Thyroid gland (tissue), 4 donors: Measurements from ENCODE around the gene ARL8B. TPM values are rescaled to one million over a fixed set of nuclear protein-coding genes. Genes with fewer than 3 reads are reported as not detected.

Experiments used
- DNase-seq, 2 donors: peaks; one replicate each; pipeline ENCODE4 v3.0.0-alpha.2; 2019
- H3K27ac ChIP-seq, 3 donors: fragments of 200-600 bp; sonication (generic); 1 replicate in 2 of 3; 2 replicates in 1 of 3; pipeline ENCODE4 v1.5.1; 2016 to 2019; ENCODE audit warnings: mild to moderate bottlenecking in 1 of 3, moderate library complexity in 1 of 3
- H3K27me3 ChIP-seq: fragments of 200-600 bp; sonication (generic); one replicate; pipeline ENCODE4 v1.5.1; 2019
- H3K36me3 ChIP-seq, 2 donors: fragments of 200-600 bp; sonication (generic); one replicate each; pipeline ENCODE4 v1.5.1; 2016 to 2019
- H3K4me1 ChIP-seq, 2 donors: fragments of 200-600 bp; sonication (generic); one replicate each; pipeline ENCODE4 v1.5.1; 2017 to 2019
- H3K4me3 ChIP-seq, 3 donors: fragments of 200-600 bp; sonication (generic); replicated peaks in 1 of 3; 1 replicate in 2 of 3; 2 replicates in 1 of 3; pipeline ENCODE4 v1.5.1; 2016; ENCODE audit warnings: mild to moderate bottlenecking in 1 of 3
- H3K9me3 ChIP-seq: fragments of 200-600 bp; sonication (generic); one replicate; pipeline ENCODE4 v1.5.1; 2017
- POLR2A ChIP-seq, 2 donors: fragments of 450-650 bp; IDR thresholded peaks; one replicate each; pipeline ENCODE4 v1.6.1; 2017; ENCODE audit warnings: antibody characterized with exemption in 2 of 2, mild to moderate bottlenecking in 2 of 2, moderate library complexity in 1 of 2
- WGBS, 2 donors: methylation state at CpG; one replicate each; pipeline ENCODE4 v1.1.5; 2017; 5-methylcytosine and 5-hydroxymethylcytosine counted together
- intact Hi-C: fragments of 100-400 bp; cut with DNase I; formaldehyde crosslinking; loops from one replicate; pipeline ENCODE4 v1.15.1; 2023
- total RNA-seq, 4 donors: library from RNA; depleted of rRNA; stranded (reverse); fragments of >200 nt; gene quantifications; one replicate each; pipeline ENCODE4 v1.2.3, GENCODE V29; 2016
- TF ChIP-seq, protein P1 (sequence below), 6 experiments: fragments of 200-600 bp in 3 of 6; fragments of 450-650 bp in 3 of 6; sonication (generic) in 3 of 6; IDR thresholded peaks; one replicate each; pipeline ENCODE4 v1.5.1; 2016 to 2019; ENCODE audit warnings: antibody characterized with exemption in 6 of 6, mild to moderate bottlenecking in 2 of 6, inconsistent platforms in 1 of 6, moderate library complexity in 1 of 6

The ARL8B gene
- total RNA-seq, 4 donors from 2014 or later: 51.2 to 75.9 (median 65.3) TPM

DNA sequence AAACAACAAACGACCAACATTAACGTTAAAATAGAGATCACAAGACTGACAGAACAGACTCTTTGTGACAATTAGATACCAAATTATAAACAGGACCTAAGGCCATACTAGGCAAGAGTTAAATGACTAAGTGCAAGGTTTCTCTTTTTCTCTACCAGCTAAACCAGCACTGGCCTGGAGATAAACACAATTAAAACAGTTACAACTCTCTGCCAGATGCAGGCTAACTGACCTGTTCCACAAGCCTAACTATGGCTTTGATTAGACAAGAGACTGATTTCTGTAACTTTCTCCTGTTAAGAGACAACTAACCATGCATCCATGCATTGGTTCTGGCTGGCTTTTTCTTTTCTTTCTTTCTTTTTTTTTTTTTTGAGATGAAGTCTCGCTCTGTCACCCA lies 1.6 kb upstream of the ARL8B start:
- TF ChIP-seq, protein P1, sequence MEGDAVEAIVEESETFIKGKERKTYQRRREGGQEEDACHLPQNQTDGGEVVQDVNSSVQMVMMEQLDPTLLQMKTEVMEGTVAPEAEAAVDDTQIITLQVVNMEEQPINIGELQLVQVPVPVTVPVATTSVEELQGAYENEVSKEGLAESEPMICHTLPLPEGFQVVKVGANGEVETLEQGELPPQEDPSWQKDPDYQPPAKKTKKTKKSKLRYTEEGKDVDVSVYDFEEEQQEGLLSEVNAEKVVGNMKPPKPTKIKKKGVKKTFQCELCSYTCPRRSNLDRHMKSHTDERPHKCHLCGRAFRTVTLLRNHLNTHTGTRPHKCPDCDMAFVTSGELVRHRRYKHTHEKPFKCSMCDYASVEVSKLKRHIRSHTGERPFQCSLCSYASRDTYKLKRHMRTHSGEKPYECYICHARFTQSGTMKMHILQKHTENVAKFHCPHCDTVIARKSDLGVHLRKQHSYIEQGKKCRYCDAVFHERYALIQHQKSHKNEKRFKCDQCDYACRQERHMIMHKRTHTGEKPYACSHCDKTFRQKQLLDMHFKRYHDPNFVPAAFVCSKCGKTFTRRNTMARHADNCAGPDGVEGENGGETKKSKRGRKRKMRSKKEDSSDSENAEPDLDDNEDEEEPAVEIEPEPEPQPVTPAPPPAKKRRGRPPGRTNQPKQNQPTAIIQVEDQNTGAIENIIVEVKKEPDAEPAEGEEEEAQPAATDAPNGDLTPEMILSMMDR (IDR thresholded peaks at IDR 0.05): no peak
- TF ChIP-seq POLR2A (IDR thresholded peaks at IDR 0.05): no peak
- intact Hi-C loops: loop anchor here (5.0 kb wide), 2 partner anchors 67 to 408 kb away; partner anchors contain the start of gene EDEM1

DNA sequence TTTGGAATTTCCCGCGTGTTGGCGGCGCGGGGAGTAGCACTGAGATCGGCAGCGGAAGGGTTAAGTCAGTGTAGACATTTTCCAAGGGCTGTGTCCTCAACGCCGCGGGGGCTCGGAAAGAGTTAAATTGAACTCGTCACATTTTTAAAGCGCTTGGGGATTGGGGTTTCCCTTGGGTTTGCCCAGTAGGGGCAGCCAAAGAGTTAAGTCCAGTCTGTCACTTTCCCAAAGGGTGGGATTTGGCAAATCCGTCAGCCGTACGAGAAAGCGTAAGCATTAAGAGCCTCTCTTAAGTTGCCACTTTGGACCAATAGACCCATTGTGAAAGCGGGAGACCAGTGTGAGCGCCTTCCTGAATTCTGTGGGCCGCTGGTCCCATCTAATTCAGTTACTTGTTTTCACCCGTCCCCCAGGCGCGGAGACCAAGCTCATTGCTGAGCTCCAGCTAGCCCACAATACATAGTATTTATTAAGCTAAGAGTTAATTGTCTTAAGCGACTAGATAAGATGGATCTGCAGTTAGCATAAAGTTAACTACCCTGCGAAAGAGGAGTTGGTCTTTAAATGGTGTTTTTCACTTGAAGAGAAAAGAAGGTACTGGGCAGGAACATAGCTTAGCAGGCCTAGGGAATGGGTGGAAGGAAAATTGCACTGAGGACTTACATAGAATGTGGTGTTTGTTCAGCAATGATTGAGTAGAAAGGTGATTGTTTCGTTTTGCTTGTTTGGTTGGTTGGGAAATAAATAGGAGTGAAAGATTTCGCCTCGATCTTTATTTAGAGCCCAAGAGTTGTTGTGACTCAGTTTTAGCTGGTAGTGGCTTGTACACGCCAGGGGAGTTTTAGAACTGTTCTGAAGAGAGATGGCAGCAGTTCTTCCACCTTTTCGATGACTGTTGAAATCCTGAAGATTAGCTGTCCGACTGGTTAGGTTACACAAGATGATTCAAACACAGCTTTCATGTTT lies 932 bp downstream of the ARL8B start:
- Histone ChIP-seq H3K27me3 (no peaks in the 10 kb centered on the region), H3K27ac (peak overlapping the region; percentile 86 to 92 (median 87)), H3K4me1 (peaks cover 19 to 20% of the 10 kb centered on the region in 2 donors), H3K36me3 (no peaks in the 10 kb centered on the region), H3K4me3 (peak overlapping the region; percentile 82 to 93 (median 84)), H3K9me3 (no peaks in the 10 kb centered on the region)
- intact Hi-C loops: loop anchor here (5.0 kb wide), 2 partner anchors 64 to 411 kb away; partner anchors contain the start of gene EDEM1
- 2 to 3% methylated on average over 31 of the region's 31 CpGs for WGBS, 2 donors
- peak; percentile 63 to 74 for DNase-seq
- TF ChIP-seq, protein P1 (IDR thresholded peaks at IDR 0.05): no peak
- TF ChIP-seq POLR2A (IDR thresholded peaks at IDR 0.05): peak in 1 of 2 donors; percentile 56

More for the DNA sequence above, 1.6 kb upstream of the ARL8B start:
- Histone ChIP-seq H3K27ac (no peak overlapping the region), H3K27me3 (no peaks in the 10 kb centered on the region), H3K9me3 (no peaks in the 10 kb centered on the region), H3K4me1 (peaks cover 6 to 17% of the 10 kb centered on the region in 2 donors), H3K36me3 (no peaks in the 10 kb centered on the region), H3K4me3 (no peak overlapping the region)
- 81 to 91% methylated on average over 3 of the region's 3 CpGs for WGBS, 2 donors
- DNase-seq: no peak

DNA sequence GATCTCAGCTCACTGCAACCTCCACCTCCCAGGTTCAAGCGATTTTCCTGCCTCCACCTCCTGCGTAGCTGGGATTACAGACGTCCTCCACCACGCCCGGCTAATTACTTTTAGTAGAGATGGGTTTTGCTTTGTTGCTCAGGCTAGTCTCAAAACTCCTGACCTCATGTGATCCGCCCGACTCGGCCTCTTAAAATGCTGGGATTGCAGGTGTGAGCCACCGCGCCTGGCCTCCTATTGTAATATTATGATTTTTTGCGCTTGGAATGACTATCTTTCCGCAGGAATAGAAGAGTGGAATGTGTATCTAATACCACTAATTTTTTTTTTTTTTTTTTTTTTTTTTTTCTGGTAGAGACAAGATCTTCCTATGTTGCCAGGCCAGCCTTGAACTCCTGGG lies 1.8 kb downstream of the ARL8B start:
- Histone ChIP-seq H3K36me3 (no peaks in the 10 kb centered on the region), H3K9me3 (no peaks in the 10 kb centered on the region), H3K4me3 (peak overlapping the region in 1 of 3 donors; percentile 84), H3K27me3 (no peaks in the 10 kb centered on the region), H3K4me1 (peaks cover 19 to 20% of the 10 kb centered on the region in 2 donors), H3K27ac (peak overlapping the region; percentile 38 to 92 (median 87))
- intact Hi-C loops: loop anchor here (5.0 kb wide), 2 partner anchors 63 to 412 kb away; partner anchors contain the start of gene EDEM1
- TF ChIP-seq, protein P1 (IDR thresholded peaks at IDR 0.05): no peak
- TF ChIP-seq POLR2A (IDR thresholded peaks at IDR 0.05): no peak
- WGBS, 2 donors: 71 to 80% methylated on average over 12 of the region's 12 CpGs
- peak; percentile 9 to 11 for DNase-seq

DNA sequence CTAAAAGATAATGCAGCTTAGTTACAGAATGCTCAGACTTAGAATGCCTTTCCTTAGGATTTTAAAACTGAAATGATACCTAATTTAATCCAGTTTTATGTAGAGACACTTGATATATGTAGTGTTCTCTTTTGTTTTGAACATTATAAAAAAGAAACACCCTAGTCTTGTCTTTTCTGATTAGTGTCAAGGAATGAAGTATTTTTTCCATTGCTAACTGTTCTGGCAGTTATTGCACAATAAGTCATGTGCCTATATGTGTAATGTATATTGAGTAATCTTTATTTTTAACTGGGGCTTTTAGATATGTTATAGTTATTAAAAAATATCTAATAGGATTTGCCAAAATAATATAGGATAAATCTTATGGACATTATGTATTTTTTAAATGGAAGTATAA lies 4.5 kb downstream of the ARL8B start:
- Histone ChIP-seq H3K27me3 (no peaks in the 10 kb centered on the region), H3K27ac (no peak overlapping the region), H3K4me3 (no peak overlapping the region), H3K36me3 (no peaks in the 10 kb centered on the region), H3K4me1 (peaks cover 20 to 24% of the 10 kb centered on the region in 2 donors), H3K9me3 (no peaks in the 10 kb centered on the region)
- DNase-seq: no peak
- TF ChIP-seq, protein P1 (IDR thresholded peaks at IDR 0.05): no peak
- TF ChIP-seq POLR2A (IDR thresholded peaks at IDR 0.05): no peak
- intact Hi-C loops: no loop called here

DNA sequence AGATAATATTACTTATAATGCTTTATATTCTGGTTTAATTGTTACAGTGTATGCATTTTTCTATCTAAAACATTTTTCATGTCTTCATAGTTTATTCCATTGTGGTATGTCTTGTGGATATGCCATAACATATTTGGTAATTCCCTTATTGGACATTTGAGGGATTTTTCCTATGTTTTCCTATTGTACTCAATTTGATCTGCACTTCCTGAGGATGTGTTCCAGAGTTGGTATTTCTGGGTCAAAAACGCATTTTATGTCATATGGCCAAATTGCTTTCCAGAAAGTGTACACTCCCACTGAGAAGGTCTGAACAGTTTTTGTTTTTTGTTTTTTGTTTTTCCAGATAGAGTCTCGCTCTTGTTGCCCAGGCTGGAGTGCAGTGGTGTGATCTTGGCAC lies 6.8 kb downstream of the ARL8B start:
- TF ChIP-seq, protein P1 (IDR thresholded peaks at IDR 0.05): no peak
- no peak for TF ChIP-seq POLR2A (IDR thresholded peaks at IDR 0.05)
- Histone ChIP-seq H3K27ac (no peak overlapping the region), H3K4me3 (no peak overlapping the region), H3K9me3 (no peaks in the 10 kb centered on the region), H3K27me3 (no peaks in the 10 kb centered on the region), H3K36me3 (no peaks in the 10 kb centered on the region), H3K4me1 (peaks cover 33 to 35% of the 10 kb centered on the region in 2 donors)
- WGBS, 2 donors: 81 to 85% methylated on average over 2 of the region's 2 CpGs
- intact Hi-C loops: no loop called here
- no peak for DNase-seq
